Measurements from ENCODE around the gene ARMH2.
"Not testable (repeated sequence)": the region's sequence is repeated elsewhere in the genome, so short reads cannot be mapped to it uniquely, and the experiment has no call there.

Gene ARMH2

DNA sequence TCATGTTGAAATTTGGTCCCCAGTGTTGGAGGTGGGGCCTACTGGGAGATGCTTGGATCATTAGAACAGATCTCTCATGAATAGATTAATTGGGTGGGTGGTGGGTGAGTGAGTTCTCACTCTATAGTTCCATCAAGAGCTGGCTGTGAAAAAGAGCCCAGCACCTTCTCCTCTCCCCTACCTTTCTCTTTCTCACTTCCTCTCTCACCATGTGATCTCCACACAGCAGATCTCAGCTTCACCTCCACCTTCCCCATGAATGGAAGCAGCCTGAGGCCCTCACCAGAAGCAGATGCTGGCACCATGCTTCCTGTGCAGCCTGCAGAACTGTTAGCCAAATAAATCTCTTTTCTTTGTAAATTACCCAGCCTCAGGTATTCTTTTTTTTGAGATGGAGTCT is 36.9 kb downstream of the ARMH2 start:
- no peak for DNase-seq

GRCh38 chr6:24761193-24761835 is 37.4 kb downstream of the ARMH2 start:
- no peak for DNase-seq

- no peak for DNase-seq
Measured at GRCh38 chr6:24760210-24760609, 38.5 kb downstream of the ARMH2 start.

DNA sequence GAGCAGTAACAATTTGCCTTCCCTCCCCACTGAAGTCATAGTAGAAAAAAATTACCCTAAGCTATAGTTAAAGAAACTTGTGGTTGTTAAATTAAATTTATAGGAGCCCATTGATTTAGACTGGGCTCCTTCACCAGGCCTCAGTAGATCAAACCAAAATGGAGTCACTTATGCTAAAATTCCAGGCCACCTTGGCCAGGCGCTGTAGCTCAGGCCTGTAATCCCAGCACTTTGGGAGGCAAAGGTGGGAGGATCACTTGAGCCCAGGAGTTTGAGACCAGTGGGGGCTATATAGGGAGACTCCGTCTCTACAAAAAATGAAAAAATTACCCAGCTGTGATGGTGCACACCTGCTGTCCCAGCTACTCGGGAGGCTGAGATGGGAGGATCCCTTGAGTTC is 39.0 kb downstream of the ARMH2 start:
- DNase-seq: no peak

GRCh38 chr6:24757611-24758010 is 41.1 kb downstream of the ARMH2 start:
- DNase-seq: no peak

- DNase-seq: no peak
Measured at GRCh38 chr6:24755279-24755678, 43.4 kb downstream of the ARMH2 start.

GRCh38 chr6:24754378-24754777 is 44.3 kb downstream of the ARMH2 start:
- DNase-seq: not testable (repeated sequence)

DNA sequence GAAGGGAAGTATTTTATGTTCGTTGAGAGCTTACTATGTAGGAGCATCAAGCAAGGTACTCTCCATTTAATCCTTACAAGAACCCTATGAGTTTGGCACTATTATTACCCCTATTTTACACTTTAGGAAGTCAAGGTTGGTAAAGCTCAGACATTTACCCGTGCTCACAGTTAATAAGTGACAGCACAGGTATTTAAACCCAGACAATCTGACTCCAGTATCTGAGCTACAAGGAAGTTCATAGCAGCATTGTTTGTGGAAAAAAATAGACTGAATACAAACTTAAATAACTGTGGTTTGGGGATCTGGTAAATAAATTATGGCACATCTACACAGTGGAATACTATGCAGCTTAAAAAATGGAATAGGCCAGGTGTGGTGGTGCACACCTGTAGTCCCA is 45.2 kb downstream of the ARMH2 start:
- no peak for DNase-seq

- no peak for DNase-seq
Measured at GRCh38 chr6:24752917-24753492, 45.7 kb downstream of the ARMH2 start.

GRCh38 chr6:24752503-24752902 is 46.2 kb downstream of the ARMH2 start:
- DNase-seq: no peak

DNA sequence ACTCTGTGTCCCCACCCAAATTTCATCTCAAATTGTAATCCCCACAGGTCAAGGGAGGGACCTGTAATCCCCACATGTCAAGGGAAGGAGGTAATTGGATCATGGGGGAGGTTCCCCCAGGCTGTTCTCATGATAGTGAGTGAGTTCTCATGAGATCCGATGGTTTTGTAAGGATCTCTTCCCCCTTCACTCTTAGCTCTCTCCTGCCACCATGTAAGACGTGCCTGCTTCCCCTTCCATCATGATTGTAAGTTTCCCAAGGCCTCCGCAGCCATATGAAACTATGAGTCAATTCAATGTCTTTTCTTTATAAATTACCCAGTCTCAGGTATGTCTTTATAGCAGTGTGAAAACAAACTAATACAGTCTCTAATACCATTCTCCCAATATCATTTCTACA is 47.8 kb downstream of the ARMH2 start:
- DNase-seq: not testable (repeated sequence)

DNA sequence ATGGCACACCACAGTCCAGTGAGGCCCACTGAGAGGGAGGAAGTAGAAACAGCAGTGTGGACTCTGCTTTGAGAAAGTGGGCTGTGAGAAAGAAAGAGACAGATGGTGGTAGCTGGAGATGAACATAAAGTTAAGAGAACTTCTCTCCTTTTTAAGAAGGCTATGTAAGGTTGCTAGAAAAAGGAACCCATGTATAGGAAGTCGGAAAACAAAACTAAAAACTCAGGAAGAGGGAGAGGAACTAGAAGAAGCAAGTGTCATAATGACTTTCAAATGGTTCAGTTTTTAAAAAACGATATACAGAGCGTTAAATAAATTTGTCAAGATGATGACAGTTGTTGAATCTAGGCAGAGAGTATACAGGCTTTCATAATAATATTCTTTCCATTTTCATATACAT is 49.4 kb downstream of the ARMH2 start:
- DNase-seq: no peak

All from NCI-H1436 (cell line).